Lower leg skin (tissue), 4 donors: ENCODE measurements around the gene GRK6. TPM values are rescaled to one million over a fixed set of nuclear protein-coding genes. Genes with fewer than 3 reads are reported as not detected.
"Not testable (repeated sequence)": the region's sequence is repeated elsewhere in the genome, so short reads cannot be mapped to it uniquely, and the experiment has no call there.

Source experiments
- DNase-seq, 2 donors: peaks; one replicate each; pipeline ENCODE4 v3.0.0-alpha.2; 2019; ENCODE audit warnings: low spot score in 2 of 2
- H3K4me3 ChIP-seq: fragments of 200-600 bp; sonication (generic); 2 replicates; pipeline ENCODE4 v1.5.1; 2017; ENCODE audit warnings: mild to moderate bottlenecking, low read depth; ENCODE audit not compliant: poor library complexity, severe bottlenecking
- CTCF ChIP-seq, 3 donors: fragments of 450-650 bp; IDR thresholded peaks; one replicate each; pipeline ENCODE4 v1.5.1; 2016; ENCODE audit warnings: antibody characterized with exemption in 3 of 3, mild to moderate bottlenecking in 3 of 3, moderate library complexity in 2 of 3
- POLR2A ChIP-seq, 2 donors: fragments of 450-650 bp; IDR thresholded peaks; one replicate each; pipeline ENCODE4 v1.6.1; 2016 to 2017; ENCODE audit warnings: antibody characterized with exemption in 2 of 2, mild to moderate bottlenecking in 1 of 2, moderate library complexity in 1 of 2
- WGBS, 2 donors: methylation state at CpG; one replicate each; pipeline ENCODE4 v1.1.5; 2018; 5-methylcytosine and 5-hydroxymethylcytosine counted together
- intact Hi-C: fragments of 100-400 bp; cut with DNase I; formaldehyde crosslinking; loops from one replicate; pipeline ENCODE4 v1.15.0; 2023; ENCODE audit warnings: low total_unique reads
- total RNA-seq, 4 donors: library from RNA; depleted of rRNA; stranded (reverse); fragments of >200 nt; gene quantifications; one replicate each; pipeline ENCODE4 v1.1.0, GENCODE V29; 2016

The GRK6 gene
- total RNA-seq, 4 donors from 2014 or later = 29.5 to 56.7 (median 38.1) TPM

GRCh38 chr5:177482359-177482795 is 55.9 kb downstream of the GRK6 start:
- intact Hi-C loops = no loop called here
- no peak for TF ChIP-seq CTCF (IDR thresholded peaks at IDR 0.05)
- no peak for TF ChIP-seq POLR2A (IDR thresholded peaks at IDR 0.05)
- H3K4me3 ChIP-seq = no peak overlapping the region
- no peak for DNase-seq
- WGBS, 2 donors = 86 to 87% methylated on average over 10 of the region's 10 CpGs

GRCh38 chr5:177483042-177483441 is 56.6 kb downstream of the GRK6 start:
- DNase-seq = no peak
- WGBS, 2 donors = 97 to 98% methylated on average over 9 of the region's 9 CpGs
- no peak for TF ChIP-seq CTCF (IDR thresholded peaks at IDR 0.05)
- TF ChIP-seq POLR2A (IDR thresholded peaks at IDR 0.05) = no peak
- intact Hi-C loops = no loop called here
- no peak overlapping the region for H3K4me3 ChIP-seq

GRCh38 chr5:177483994-177484901 is 57.8 kb downstream of the GRK6 start:
- DNase-seq = no peak
- intact Hi-C loops = no loop called here
- TF ChIP-seq CTCF (IDR thresholded peaks at IDR 0.05) (no peak), POLR2A (IDR thresholded peaks at IDR 0.05) (no peak)
- WGBS, 2 donors = 84 to 92% methylated on average over 20 to 21 of the region's 22 CpGs
- H3K4me3 ChIP-seq = no peak overlapping the region

- 84 to 86% methylated on average over 9 to 13 of the region's 13 CpGs for whole genome bisulfite sequencing, 2 donors
- intact Hi-C loops = no loop called here
- no peak overlapping the region for H3K4me3 ChIP-seq
- TF ChIP-seq CTCF (IDR thresholded peaks at IDR 0.05) = no peak
- TF ChIP-seq POLR2A (IDR thresholded peaks at IDR 0.05) = no peak
- DNase-seq = no peak
These were observed 58.5 kb downstream of the GRK6 start for GRCh38 chr5:177484902-177485549.

- intact Hi-C loops, H3K4me3 ChIP-seq, DNase-seq: not testable (repeated sequence)
- 100% methylated on average over 3 of the region's 3 CpGs for WGBS, 2 donors
These were observed 59.3 kb downstream of the GRK6 start for GRCh38 chr5:177485753-177486152.

GRCh38 chr5:177486256-177486655 is 59.8 kb downstream of the GRK6 start:
- no peak for DNase-seq
- H3K4me3 ChIP-seq = no peak overlapping the region
- intact Hi-C loops = no loop called here
- no peak for TF ChIP-seq CTCF (IDR thresholded peaks at IDR 0.05)
- TF ChIP-seq POLR2A (IDR thresholded peaks at IDR 0.05) = no peak
- WGBS, 2 donors = 93 to 100% methylated on average over 3 of the region's 3 CpGs
